Left ventricle myocardium inferior (tissue), 1 donor: ENCODE results near the gene P3R3URF. TPM values are rescaled to one million over a fixed set of nuclear protein-coding genes. Genes with fewer than 3 reads are reported as not detected.
A peak's percentile ranks its signal among the peaks of the same experiment; 100 is the strongest.

Experiments used
- DNase-seq: peaks from one replicate; pipeline ENCODE4 v3.0.0-alpha.2; 2020
- H3K27ac ChIP-seq: fragments of 200-600 bp; replicated peaks from 2 replicates; pipeline ENCODE4 v1.8.0; 2021
- H3K27me3 ChIP-seq: fragments of 200-600 bp; 2 replicates; pipeline ENCODE4 v1.8.0; 2021; ENCODE audit warnings: low read depth
- H3K36me3 ChIP-seq: fragments of 200-600 bp; 2 replicates; pipeline ENCODE4 v1.8.0; 2021
- H3K4me1 ChIP-seq: fragments of 200-600 bp; 2 replicates; pipeline ENCODE4 v1.8.0; 2021
- H3K4me3 ChIP-seq: fragments of 200-600 bp; 2 replicates; pipeline ENCODE4 v1.8.0; 2021; ENCODE audit warnings: mild to moderate bottlenecking, moderate library complexity
- H3K9me3 ChIP-seq: fragments of 200-600 bp; replicated peaks from 2 replicates; pipeline ENCODE4 v1.8.0; 2021
- CTCF ChIP-seq: fragments of 200-600 bp; IDR thresholded peaks from 2 replicates; pipeline ENCODE4 v1.8.0; 2021; ENCODE audit warnings: antibody characterized with exemption, mild to moderate bottlenecking, borderline replicate concordance
- intact Hi-C: fragments of 100-400 bp; cut with micrococcal nuclease; formaldehyde crosslinking; loops from one replicate; pipeline ENCODE4 v1.11.0; 2022
- total RNA-seq: library from RNA; stranded (reverse); fragmentation: NEBNext Ultra II Directional; extraction: Animal tissue kit (Norgen Biotek cat#: 25700); gene quantifications from one replicate; pipeline ENCODE4 v1.2.1, GENCODE V29; 2021
- donor health status: DM: no; HTN: yes; CAD: no; lungs with severe emphysema.

Gene P3R3URF
- total RNA-seq, 1 donor from 2014 or later = not detected

GRCh38 chr1:46131712-46132528 lies 44.4 kb downstream of the P3R3URF start:
- Histone ChIP-seq H3K4me3 (peak overlapping the region; percentile 84), H3K36me3 (no peaks in the 10 kb centered on the region), H3K27ac (peak overlapping the region; percentile 97), H3K27me3 (peaks cover 16% of the 10 kb centered on the region), H3K9me3 (no peaks in the 10 kb centered on the region), H3K4me1 (peaks cover 87% of the 10 kb centered on the region)
- TF ChIP-seq CTCF = no peak
- intact Hi-C loops = loop anchor here (5.0 kb wide), 1 partner anchor 40 kb away; no protein-coding TSS in a partner anchor
- DNase-seq = no peak

GRCh38 chr1:46131093-46131492 lies 45.2 kb downstream of the P3R3URF start:
- Histone ChIP-seq H3K36me3 (no peaks in the 10 kb centered on the region), H3K27ac (peak overlapping the region; percentile 97), H3K9me3 (no peaks in the 10 kb centered on the region), H3K4me3 (peak overlapping the region; percentile 84), H3K4me1 (peaks cover 82% of the 10 kb centered on the region), H3K27me3 (peaks cover 16% of the 10 kb centered on the region)
- no peak for DNase-seq
- no peak for TF ChIP-seq CTCF
- intact Hi-C loops = loop anchor here (5.0 kb wide), 1 partner anchor 41 kb away; no protein-coding TSS in a partner anchor

GRCh38 chr1:46130606-46131005 lies 45.7 kb downstream of the P3R3URF start:
- intact Hi-C loops = loop anchor here (5.0 kb wide), 1 partner anchor 42 kb away; no protein-coding TSS in a partner anchor
- peak overlapping the region; percentile 97 for H3K27ac ChIP-seq

GRCh38 chr1:46130121-46130520 lies 46.2 kb downstream of the P3R3URF start:
- Histone ChIP-seq H3K36me3 (no peaks in the 10 kb centered on the region), H3K4me1 (peaks cover 81% of the 10 kb centered on the region), H3K27ac (peak overlapping the region; percentile 97), H3K4me3 (peak overlapping the region; percentile 84), H3K27me3 (peaks cover 16% of the 10 kb centered on the region), H3K9me3 (no peaks in the 10 kb centered on the region)
- TF ChIP-seq CTCF = no peak
- intact Hi-C loops = loop anchor here (5.0 kb wide), 1 partner anchor 42 kb away; no protein-coding TSS in a partner anchor
- DNase-seq = no peak

More at GRCh38 chr1:46130606-46131005, 45.7 kb downstream of the P3R3URF start:
- no peak for TF ChIP-seq CTCF
- no peaks in the 10 kb centered on the region for H3K9me3 ChIP-seq
- DNase-seq = no peak
- H3K4me3 ChIP-seq = peak overlapping the region; percentile 84
- H3K4me1 ChIP-seq = peaks cover 81% of the 10 kb centered on the region
- H3K36me3 ChIP-seq = no peaks in the 10 kb centered on the region
- H3K27me3 ChIP-seq = peaks cover 16% of the 10 kb centered on the region

GRCh38 chr1:46128344-46128743 lies 47.9 kb downstream of the P3R3URF start:
- no peak for DNase-seq

More at GRCh38 chr1:46128344-46128743, 47.9 kb downstream of the P3R3URF start:
- Histone ChIP-seq H3K27ac (no peak overlapping the region), H3K4me3 (peak overlapping the region; percentile 84), H3K4me1 (peaks cover 71% of the 10 kb centered on the region), H3K36me3 (no peaks in the 10 kb centered on the region), H3K27me3 (peaks cover 16% of the 10 kb centered on the region), H3K9me3 (no peaks in the 10 kb centered on the region)
- no peak for TF ChIP-seq CTCF
- intact Hi-C loops = loop anchor here (10.0 kb wide), 1 partner anchor 54 kb away; no protein-coding TSS in a partner anchor

Other genes with a start within 250 kb of the P3R3URF start
- gene PIK3R3, start 43.9 kb downstream of the P3R3URF start, total RNA-seq = 32.7 TPM
- gene TSPAN1, start 1.4 kb downstream of the P3R3URF start, total RNA-seq = 1.4 TPM
- 142 TPM for gene POMGNT1, start 21.9 kb upstream of the P3R3URF start, total RNA-seq
- gene LURAP1, start 26.8 kb upstream of the P3R3URF start, total RNA-seq = 11.6 TPM
- gene RAD54L, start 71.3 kb upstream of the P3R3URF start, total RNA-seq = 0.71 TPM
- 38.8 TPM for gene LRRC41, start 127.1 kb upstream of the P3R3URF start, total RNA-seq
- gene UQCRH, start 127.2 kb upstream of the P3R3URF start, total RNA-seq = 1,085 TPM
- gene NSUN4, start 164.3 kb upstream of the P3R3URF start, total RNA-seq = 14.1 TPM
- 2.8 TPM for gene FAAH, start 217.8 kb upstream of the P3R3URF start, total RNA-seq